CD4-positive, alpha-beta memory T cell (primary cell): ENCODE data around the gene ZNF154. TPM values are rescaled to one million over a fixed set of nuclear protein-coding genes. Genes with fewer than 3 reads are reported as not detected.

ENCODE experiments used
- CTCF ChIA-PET: fragments of 350-600 bp; sonication (Branson Sonifier 250); formaldehyde crosslinking; loops from one replicate; lab custom pipeline; 2021; ENCODE audit warnings: inconsistent platforms; ENCODE audit not compliant: partially characterized antibody; lab: Charles Lee
- POLR2A ChIA-PET: fragments of 350-600 bp; sonication (Branson Sonifier 250); formaldehyde crosslinking; loops from one replicate; lab custom pipeline; 2021; ENCODE audit not compliant: partially characterized antibody; lab: Charles Lee
- DNase-seq, 5 donors: peaks; one replicate each; pipeline versions ENCODE4 v3.0.0 to v3.0.0-alpha.2; 2020 to 2022; ENCODE audit warnings: mixed read lengths in 1 of 5
- H3K27ac ChIP-seq: one replicate; pipeline ENCODE4 v1.7.0; 2013; ENCODE audit warnings: low read depth, low read length
- H3K27me3 ChIP-seq: 2 replicates; pipeline ENCODE4 v1.7.0; 2013; ENCODE audit warnings: mild to moderate bottlenecking, low read length, moderate library complexity; ENCODE audit not compliant: insufficient read depth
- H3K36me3 ChIP-seq: 2 replicates; pipeline ENCODE4 v1.7.0; 2013; ENCODE audit warnings: mild to moderate bottlenecking, low read length, moderate library complexity; ENCODE audit not compliant: insufficient read depth
- H3K4me1 ChIP-seq: 2 replicates; pipeline ENCODE4 v1.7.0; 2013; ENCODE audit warnings: mild to moderate bottlenecking, low read length, moderate library complexity; ENCODE audit not compliant: insufficient read depth
- H3K4me3 ChIP-seq, 2 donors: one replicate each; pipeline ENCODE4 v1.7.0; 2013; ENCODE audit warnings: low read length in 2 of 2, mild to moderate bottlenecking in 1 of 2
- H3K9me3 ChIP-seq, 2 donors: one replicate each; pipeline ENCODE4 v1.7.0; 2013; ENCODE audit warnings: low read length in 2 of 2, control low read depth in 1 of 2; ENCODE audit not compliant: control insufficient read depth in 1 of 2
- H3K27ac Mint-ChIP-seq, 7 donors: one replicate each; pipeline ENCODE4 v1.8.0; 2020 to 2021; ENCODE audit warnings: mixed read lengths in 7 of 7, mild to moderate bottlenecking in 6 of 7, inconsistent platforms in 3 of 7, moderate library complexity in 3 of 7
- H3K27me3 Mint-ChIP-seq, 2 donors: one replicate each; pipeline ENCODE4 v1.8.0; 2020 to 2021; ENCODE audit warnings: mixed read lengths in 2 of 2
- H3K36me3 Mint-ChIP-seq, 2 donors: one replicate each; pipeline ENCODE4 v1.8.0; 2020 to 2021; ENCODE audit warnings: mixed read lengths in 2 of 2, inconsistent platforms in 1 of 2, mild to moderate bottlenecking in 1 of 2
- H3K4me1 Mint-ChIP-seq, 4 donors: one replicate each; pipeline ENCODE4 v1.8.0; 2020 to 2021; ENCODE audit warnings: mixed read lengths in 4 of 4, mild to moderate bottlenecking in 1 of 4
- H3K4me3 Mint-ChIP-seq, 8 donors: one replicate each; pipeline ENCODE4 v1.8.0; 2020 to 2021; ENCODE audit warnings: mixed read lengths in 8 of 8, mild to moderate bottlenecking in 7 of 8, moderate library complexity in 6 of 8, inconsistent platforms in 3 of 8
- H3K9me3 Mint-ChIP-seq, 8 donors: one replicate each; pipeline ENCODE4 v1.8.0; 2020 to 2021; ENCODE audit warnings: mixed read lengths in 8 of 8, mild to moderate bottlenecking in 5 of 8, inconsistent platforms in 3 of 8, moderate library complexity in 1 of 8
- intact Hi-C: fragments of 100-400 bp; cut with micrococcal nuclease; formaldehyde crosslinking; loops from one replicate; pipeline ENCODE4 v1.15.1; 2023
- polyA plus RNA-seq, 2 donors: library from polyadenylated mRNA; unstranded; fragments of 300-500 nt; fragmentation: Illumina TruSeq; gene quantifications; one replicate each; pipeline ENCODE4 v1.2.3, GENCODE V29; 2021
- total RNA-seq, 2 experiments: library from RNA; stranded (reverse); gene quantifications; one replicate each; pipeline ENCODE4 v1.2.3, GENCODE V29; 2021

ZNF154 gene
- total RNA-seq (1 to 10 TPM; 6.7 to 7.2 TPM), polyA plus RNA-seq (1 to 10 TPM in 1 of 2 donors, not detected in 1; 2.4 TPM)

DNA sequence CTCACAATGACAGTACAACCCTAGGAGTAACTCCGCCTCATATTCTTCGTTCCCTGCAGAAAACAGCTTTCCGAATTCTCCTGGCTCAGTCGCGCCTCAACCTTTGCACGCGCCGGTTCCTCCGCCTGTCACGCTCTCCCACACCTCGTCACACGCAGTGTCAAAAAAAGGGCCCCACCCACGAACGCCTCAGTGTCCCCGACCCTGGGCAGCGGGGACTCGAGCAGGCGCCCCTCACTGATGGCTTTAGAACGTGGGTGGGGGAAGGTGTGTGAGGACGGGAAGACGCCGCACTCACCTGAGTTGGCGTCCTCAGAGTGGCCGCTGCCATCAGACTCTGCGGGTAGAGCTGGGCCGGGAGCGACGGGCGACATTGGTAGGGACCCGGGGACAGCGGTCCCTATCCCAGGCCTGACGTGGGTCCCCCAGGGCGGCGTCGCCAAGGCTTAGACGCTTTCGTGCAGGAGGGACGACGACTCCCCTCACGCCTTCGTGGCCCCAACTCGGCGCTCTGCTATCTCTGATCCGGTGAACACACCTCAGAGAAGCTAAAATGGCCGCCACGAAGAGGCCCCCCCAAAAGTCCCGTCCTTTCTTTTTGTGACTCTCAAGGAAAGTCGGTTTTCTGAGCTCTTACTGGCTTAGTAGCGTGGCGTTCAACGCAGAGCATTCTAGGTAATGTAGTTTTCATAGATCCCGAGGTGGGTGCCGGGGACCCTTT lies at the start of gene ZNF154:
ZNF154 (minus strand) TSS at position 564 of the 721 bp plus-strand sequence; CDS start at position 331, 233 bp downstream.
- Mint-ChIP-seq H3K4me3 (peak within 1 kb of the TSS; percentile 73 to 96 (median 84)), H3K27ac (peak within 1 kb of the TSS; percentile 64 to 96 (median 85)), H3K27me3 (peaks cover 0 to 1% of the 10 kb centered on the region in 2 donors), H3K36me3 (peaks cover 61 to 68% of the 10 kb centered on the region in 2 donors), H3K9me3 (peaks cover 5 to 96% (median 81%) of the 10 kb centered on the region in 8 donors), H3K4me1 (peaks cover 5 to 23% (median 9%) of the 10 kb centered on the region in 4 donors)
- ChIA-PET CTCF (interaction anchor here (1.5 kb wide), 1 partner anchor 18 kb away, joined by 3 read pairs; the partner anchor contains the start of gene ZNF671), POLR2A (interaction anchor here (0.5 to 1.9 kb wide), 5 partner anchors 19 to 752 kb away, joined by 3 to 13 read pairs (median 3); partner anchors contain the start of gene ZNF671)
- H3K27ac ChIP-seq = peak within 1 kb of the TSS; percentile 66
- no peaks in the 10 kb centered on the region for H3K27me3 ChIP-seq
- peak in 4 of 5 donors; percentile 40 to 75 (median 44) for DNase-seq
- peaks cover 0 to 34% of the 10 kb centered on the region in 2 donors for H3K9me3 ChIP-seq
- H3K36me3 ChIP-seq = no peaks in the 10 kb centered on the region
- H3K4me3 ChIP-seq = peak within 1 kb of the TSS; percentile 24 to 42
- H3K4me1 ChIP-seq = peaks cover 5% of the 10 kb centered on the region
- intact Hi-C loops = no loop called here

DNA sequence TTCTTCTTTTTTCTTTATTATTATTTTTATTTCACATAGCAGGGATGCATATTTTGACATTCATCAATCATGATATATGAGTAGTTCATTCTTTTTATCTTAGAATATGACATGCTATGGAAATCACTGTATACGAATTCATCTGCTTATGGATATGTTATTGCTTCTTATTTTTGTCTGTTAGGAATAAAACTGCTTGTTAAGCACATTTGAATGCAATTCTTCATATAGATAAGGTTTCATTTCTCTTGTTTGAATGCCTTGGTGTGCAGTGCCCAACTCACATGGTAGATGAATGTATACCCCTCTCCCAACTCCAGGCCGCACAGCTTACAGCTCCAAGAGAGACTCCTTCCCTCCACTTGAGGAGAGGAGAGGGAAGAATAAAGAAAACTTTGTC lies 48.9 kb upstream of the ZNF154 start:
- peaks cover 20% of the 10 kb centered on the region for H3K36me3 ChIP-seq
- H3K4me3 ChIP-seq = peak overlapping the region in 1 of 2 donors; percentile 8
- peaks cover 14 to 43% of the 10 kb centered on the region in 2 donors for H3K9me3 ChIP-seq
- DNase-seq = no peak
- H3K27me3 Mint-ChIP-seq = no peaks in the 10 kb centered on the region
- H3K9me3 Mint-ChIP-seq = peaks cover 0 to 76% (median 67%) of the 10 kb centered on the region in 8 donors
- ChIA-PET POLR2A (no interaction called here), CTCF (no interaction called here)
- H3K4me3 Mint-ChIP-seq = no peak overlapping the region
- intact Hi-C loops = no loop called here
- no peaks in the 10 kb centered on the region for H3K4me1 ChIP-seq
- peaks cover 0 to 4% (median under 1%) of the 10 kb centered on the region in 4 donors for H3K4me1 Mint-ChIP-seq
- no peak overlapping the region for H3K27ac Mint-ChIP-seq
- no peak overlapping the region for H3K27ac ChIP-seq
- peaks cover 78 to 83% of the 10 kb centered on the region in 2 donors for H3K36me3 Mint-ChIP-seq
- H3K27me3 ChIP-seq = no peaks in the 10 kb centered on the region

- Histone ChIP-seq H3K4me3 (peak overlapping the region in 1 of 2 donors; percentile 3), H3K27ac (no peak overlapping the region), H3K4me1 (no peaks in the 10 kb centered on the region), H3K36me3 (peaks cover 43% of the 10 kb centered on the region), H3K9me3 (peaks cover 14 to 64% of the 10 kb centered on the region in 2 donors), H3K27me3 (no peaks in the 10 kb centered on the region)
- Mint-ChIP-seq H3K4me1 (peaks cover 2 to 13% (median 10%) of the 10 kb centered on the region in 4 donors), H3K27me3 (no peaks in the 10 kb centered on the region), H3K36me3 (peaks cover 86 to 90% of the 10 kb centered on the region in 2 donors), H3K27ac (no peak overlapping the region), H3K4me3 (no peak overlapping the region), H3K9me3 (peaks cover 0 to 90% (median 79%) of the 10 kb centered on the region in 8 donors)
- intact Hi-C loops = no loop called here
- no peak for DNase-seq
- POLR2A ChIA-PET = interaction anchor here (0.8 to 1.2 kb wide), 2 partner anchors 15 to 27 kb away, joined by 3 to 6 read pairs; partner anchors contain the start of genes ZNF586 and ZNF671
- CTCF ChIA-PET = no interaction called here
Observed at GRCh38 chr19:57755031-57755430, 46.0 kb upstream of the ZNF154 start.

- Histone ChIP-seq H3K27me3 (no peaks in the 10 kb centered on the region), H3K4me1 (no peaks in the 10 kb centered on the region), H3K27ac (no peak overlapping the region), H3K4me3 (no peak overlapping the region), H3K9me3 (peaks cover 14 to 72% of the 10 kb centered on the region in 2 donors), H3K36me3 (peaks cover 52% of the 10 kb centered on the region)
- peaks cover 2 to 13% (median 10%) of the 10 kb centered on the region in 4 donors for H3K4me1 Mint-ChIP-seq
- POLR2A ChIA-PET = no interaction called here
- DNase-seq = no peak
- H3K27me3 Mint-ChIP-seq = no peaks in the 10 kb centered on the region
- no peak overlapping the region for H3K4me3 Mint-ChIP-seq
- peaks cover 89 to 91% of the 10 kb centered on the region in 2 donors for H3K36me3 Mint-ChIP-seq
- H3K9me3 Mint-ChIP-seq = peaks cover 0 to 98% (median 85%) of the 10 kb centered on the region in 8 donors
- intact Hi-C loops = no loop called here
- H3K27ac Mint-ChIP-seq = no peak overlapping the region
- CTCF ChIA-PET = no interaction called here
Observed at GRCh38 chr19:57754091-57754673, 45.2 kb upstream of the ZNF154 start.

GRCh38 chr19:57748029-57748428 lies 39.0 kb upstream of the ZNF154 start:
- Histone ChIP-seq H3K27ac (no peak overlapping the region), H3K4me3 (peak overlapping the region; percentile 78 to 87), H3K9me3 (peaks cover 0 to 43% of the 10 kb centered on the region in 2 donors), H3K4me1 (peaks cover 18% of the 10 kb centered on the region), H3K36me3 (peaks cover 39% of the 10 kb centered on the region), H3K27me3 (no peaks in the 10 kb centered on the region)
- Mint-ChIP-seq H3K36me3 (peaks cover 57 to 59% of the 10 kb centered on the region in 2 donors), H3K4me3 (peak overlapping the region; percentile 23 to 98 (median 88)), H3K27me3 (no peaks in the 10 kb centered on the region), H3K4me1 (peaks cover 15 to 37% (median 31%) of the 10 kb centered on the region in 4 donors), H3K27ac (peak overlapping the region in 3 of 7 donors; percentile 29 to 57 (median 46)), H3K9me3 (peaks cover 0 to 65% (median 56%) of the 10 kb centered on the region in 8 donors)
- ChIA-PET POLR2A (interaction anchor here (0.9 to 2.8 kb wide), 7 partner anchors 20 to 403 kb away, joined by 3 to 22 read pairs (median 7); partner anchors contain the start of genes ZNF211, ZNF329, ZNF586 and ZNF671), CTCF (no interaction called here)
- intact Hi-C loops = loop anchor here (5.0 to 10.0 kb wide), 2 partner anchors 254 to 313 kb away; partner anchors contain the start of genes ZNF606 and ZNF749
- DNase-seq = no peak

DNA sequence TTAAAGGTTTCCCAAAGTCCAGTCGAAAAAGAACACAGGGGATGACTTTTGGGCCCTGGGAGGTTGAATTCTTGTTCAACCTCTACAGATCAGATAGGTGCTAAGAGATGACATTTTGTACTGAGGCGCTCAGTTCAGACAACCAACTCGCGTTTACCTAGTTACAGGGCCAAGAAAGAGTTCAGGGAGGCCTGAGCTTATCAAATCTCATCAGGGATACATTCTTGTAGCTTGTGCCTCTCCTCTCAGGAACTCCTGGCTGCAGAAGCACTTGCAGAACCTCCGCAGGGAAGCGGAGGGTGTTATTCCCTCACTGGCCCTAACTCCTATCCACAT lies 38.4 kb upstream of the ZNF154 start:
- H3K4me3 Mint-ChIP-seq = peak overlapping the region; percentile 87 to 99 (median 94)
- Histone ChIP-seq H3K27ac (peak overlapping the region; percentile 77), H3K36me3 (peaks cover 33% of the 10 kb centered on the region), H3K27me3 (no peaks in the 10 kb centered on the region), H3K9me3 (peaks cover 0 to 37% of the 10 kb centered on the region in 2 donors), H3K4me1 (peaks cover 18% of the 10 kb centered on the region), H3K4me3 (peak overlapping the region; percentile 78 to 87)
- peak overlapping the region in 3 of 7 donors; percentile 91 to 98 (median 97) for H3K27ac Mint-ChIP-seq
- intact Hi-C loops = loop anchor here (2.0 to 10.0 kb wide), 4 partner anchors 67 to 313 kb away; partner anchors contain the start of genes ZNF211, ZNF551, ZNF606 and ZNF749
- no peaks in the 10 kb centered on the region for H3K27me3 Mint-ChIP-seq
- H3K36me3 Mint-ChIP-seq = peaks cover 52 to 53% of the 10 kb centered on the region in 2 donors
- POLR2A ChIA-PET = interaction anchor here (0.9 to 2.8 kb wide), 11 partner anchors 20 to 403 kb away, joined by 3 to 22 read pairs (median 4); partner anchors contain the start of genes ZNF211, ZNF329, ZNF551 and ZNF552
- peaks cover 15 to 37% (median 30%) of the 10 kb centered on the region in 4 donors for H3K4me1 Mint-ChIP-seq
- CTCF ChIA-PET = no interaction called here
- H3K9me3 Mint-ChIP-seq = peaks cover 0 to 59% (median 50%) of the 10 kb centered on the region in 8 donors
- DNase-seq = no peak
